AG10803 (cell line): ENCODE measurements around the gene TMEM181.
A peak's percentile ranks its signal among the peaks of the same experiment; 100 is the strongest.
"Not testable (repeated sequence)": the region's sequence is repeated elsewhere in the genome, so short reads cannot be mapped to it uniquely, and the experiment has no call there.

Experiments used
- DNase-seq: peaks from one replicate; pipeline ENCODE4 v3.0.0; 2010; ENCODE audit warnings: low read depth
- H3K4me3 ChIP-seq: 2 replicates; pipeline ENCODE4 v1.5.1; 2011; ENCODE audit warnings: mild to moderate bottlenecking, low read length, control low read depth
- CTCF ChIP-seq: conservative IDR thresholded peaks from 2 replicates; pipeline ENCODE4 v1.5.1; 2011; ENCODE audit warnings: mild to moderate bottlenecking, low read length, control low read depth, inconsistent platforms

The TMEM181 gene

GRCh38 chr6:158644231-158645063, 84.6 kb downstream of the TMEM181 start, which contains the start of gene DYNLT1:
Gene DYNLT1, minus strand, starts transcription at chr6:158644743. Its CDS starts 35 bp downstream, at chr6:158644708.
- DNase-seq, result peak; percentile 89
- no peak for TF ChIP-seq CTCF
- peak within 1 kb of the TSS; percentile 92 for H3K4me3 ChIP-seq

DNA sequence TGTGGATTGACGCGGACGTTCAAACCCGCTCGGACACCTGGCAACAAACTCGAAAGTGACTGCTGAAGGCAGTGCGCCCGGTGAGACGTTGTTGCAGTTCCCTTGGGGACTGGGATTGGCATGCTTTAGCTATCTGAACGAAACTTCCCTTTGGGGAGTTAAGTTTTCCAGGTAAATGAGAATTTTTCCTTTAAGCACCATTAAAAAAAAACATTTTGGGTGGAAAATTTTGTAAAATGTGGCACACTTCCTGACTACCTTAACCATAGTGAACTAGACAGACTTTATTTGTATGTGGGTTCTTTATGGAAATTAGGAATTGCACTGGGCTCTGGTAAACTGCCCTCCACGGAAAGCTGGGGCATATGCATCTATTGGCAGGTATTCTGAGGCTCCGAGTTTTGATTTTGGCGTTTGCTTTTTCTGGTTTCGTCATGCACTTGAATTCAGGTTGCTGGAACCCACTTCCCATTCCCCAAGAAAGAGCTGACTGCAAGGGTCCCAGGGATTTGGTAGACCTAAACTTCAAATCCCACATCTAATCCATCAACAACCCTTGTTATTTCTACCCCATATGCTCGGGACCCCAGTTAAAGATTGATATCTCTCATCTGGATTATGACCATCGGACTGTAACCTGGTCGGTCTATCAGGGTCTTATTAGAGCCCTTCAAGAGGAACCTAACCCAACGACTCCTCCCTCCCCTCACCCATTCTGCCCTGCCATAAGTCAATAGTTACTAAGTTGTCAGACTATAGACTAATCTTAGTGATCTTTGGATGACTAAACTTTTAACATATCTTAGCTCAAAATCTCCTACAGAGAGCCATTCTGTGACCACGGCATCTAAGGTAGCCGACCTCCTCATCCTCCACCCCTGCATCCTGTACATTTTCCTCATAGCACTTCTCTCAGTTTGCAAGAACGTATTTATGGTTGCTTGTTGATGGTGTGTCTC, 85.5 kb downstream of the TMEM181 start:
- peak overlapping the region; percentile 92 for H3K4me3 ChIP-seq
- no peak for DNase-seq
- no peak for TF ChIP-seq CTCF

DNA sequence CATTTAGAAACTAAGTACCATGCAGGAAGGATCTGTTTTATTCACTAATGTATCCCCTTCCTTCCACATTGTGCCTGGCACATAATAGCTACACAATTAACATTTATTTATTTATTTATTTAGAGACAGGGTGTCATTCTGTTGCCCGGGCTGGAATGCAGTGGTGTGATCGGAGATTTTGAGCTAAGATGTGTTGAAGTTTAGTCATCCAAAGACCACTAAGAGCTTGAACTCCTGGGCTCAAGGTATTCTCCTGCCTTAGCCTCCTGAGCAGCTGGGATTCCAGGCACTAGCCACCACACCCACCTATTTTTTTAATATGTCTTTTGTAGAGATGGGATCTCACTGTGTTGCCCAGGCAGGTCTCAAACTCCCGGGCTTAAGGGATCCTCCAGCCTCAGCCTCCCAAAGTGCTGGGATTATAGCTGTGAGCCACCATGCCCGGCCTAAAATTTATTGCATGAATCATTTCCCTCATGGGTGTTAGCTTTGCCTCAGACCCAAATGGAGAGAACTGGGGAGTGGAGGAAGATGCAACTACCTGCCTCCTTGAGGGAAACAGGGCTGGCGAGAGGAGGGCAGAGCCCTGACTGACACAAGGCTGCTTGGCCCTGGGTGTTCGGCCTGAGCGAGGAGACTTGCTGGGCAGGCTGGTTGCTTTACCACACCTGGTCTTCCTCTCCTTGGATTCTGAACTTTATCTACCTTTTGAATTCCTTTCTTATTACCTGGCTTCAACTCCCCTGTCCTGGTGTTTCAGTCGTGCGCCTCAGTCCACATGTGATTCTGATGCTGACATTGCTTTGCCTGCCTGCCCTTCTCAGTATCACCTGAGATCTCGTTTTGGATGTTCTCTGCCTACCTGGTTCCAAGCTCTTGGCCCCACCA, 86.4 kb downstream of the TMEM181 start:
- TF ChIP-seq CTCF, result no peak
- no peak overlapping the region for H3K4me3 ChIP-seq
- no peak for DNase-seq

GRCh38 chr6:158647501-158647900, 87.6 kb downstream of the TMEM181 start:
- H3K4me3 ChIP-seq, result no peak overlapping the region
- DNase-seq, result peak; percentile 57
- TF ChIP-seq CTCF, result no peak

GRCh38 chr6:158648682-158649131, 88.8 kb downstream of the TMEM181 start:
- no peak overlapping the region for H3K4me3 ChIP-seq
- TF ChIP-seq CTCF, result no peak
- peak; percentile 90 for DNase-seq

GRCh38 chr6:158649289-158650143, 89.6 kb downstream of the TMEM181 start, which contains the start of gene SYTL3:
Gene SYTL3, plus strand, starts transcription at chr6:158650054. Its CDS starts 13,215 bp downstream, at chr6:158663269.
- TF ChIP-seq CTCF, result no peak
- no peak within 1 kb of the TSS for H3K4me3 ChIP-seq
- peak; percentile 84 for DNase-seq

GRCh38 chr6:158651981-158652737, 92.3 kb downstream of the TMEM181 start:
- not testable (repeated sequence) for DNase-seq, H3K4me3 ChIP-seq
